Adrenal gland (tissue), 12 donors: ENCODE data around the gene PEA15. TPM values are rescaled to one million over a fixed set of nuclear protein-coding genes. Genes with fewer than 3 reads are reported as not detected.

ENCODE experiments used
- DNase-seq, 7 donors: peaks; one replicate each; pipeline ENCODE4 v3.0.0-alpha.2; 2019 to 2020
- H3K27ac ChIP-seq, 5 donors: fragments of 200-600 bp; sonication (generic) in 4 of 5; 1 replicate in 3 of 5; 2 replicates in 2 of 5; pipeline versions ENCODE4 v1.5.1 to v1.8.0; 2016 to 2020; ENCODE audit warnings: mild to moderate bottlenecking in 1 of 5
- H3K27me3 ChIP-seq: fragments of 200-600 bp; 2 replicates; pipeline ENCODE4 v1.8.0; 2021
- H3K36me3 ChIP-seq, 2 donors: fragments of 200-600 bp; replicated peaks in 1 of 2; 1 replicate in 1 of 2; 2 replicates in 1 of 2; pipeline versions ENCODE4 v1.5.1 to v1.8.0; 2018 to 2022
- H3K4me1 ChIP-seq, 2 donors: fragments of 200-600 bp; replicated peaks in 1 of 2; 1 replicate in 1 of 2; 2 replicates in 1 of 2; pipeline versions ENCODE4 v1.5.1 to v1.8.0; 2018 to 2021
- H3K4me3 ChIP-seq, 4 donors: fragments of 200-600 bp; sonication (generic) in 3 of 4; one replicate each; pipeline ENCODE4 v1.5.1; 2016 to 2018
- H3K9me3 ChIP-seq, 3 donors: fragments of 200-600 bp; sonication (generic) in 1 of 3; replicated peaks in 1 of 3; 1 replicate in 2 of 3; 2 replicates in 1 of 3; pipeline versions ENCODE4 v1.5.1 to v1.8.0; 2016 to 2021
- CTCF ChIP-seq, 6 experiments: fragments of 450-650 bp in 4 of 6; fragments of 200-600 bp in 2 of 6; sonication (generic) in 1 of 6; IDR thresholded peaks; 1 replicate in 5 of 6; 2 replicates in 1 of 6; pipeline versions ENCODE4 v1.5.1 to v1.8.0; 2016 to 2021; ENCODE audit warnings: antibody characterized with exemption in 6 of 6, mild to moderate bottlenecking in 2 of 6, moderate library complexity in 1 of 6
- POLR2A ChIP-seq, 2 donors: fragments of 450-650 bp; IDR thresholded peaks; one replicate each; pipeline ENCODE4 v1.6.1; 2017; ENCODE audit warnings: antibody characterized with exemption in 2 of 2, mild to moderate bottlenecking in 2 of 2, moderate library complexity in 1 of 2
- WGBS, 4 donors: extraction: QIAGEN DNeasy Blood & Tissue Kit in 2 of 4; methylation state at CpG; one replicate each; pipeline versions ENCODE4 v1.1.5 to v1.1.7; 2013 to 2017; 5-methylcytosine and 5-hydroxymethylcytosine counted together
- intact Hi-C, 2 donors: fragments of 100-400 bp; cut with DNase I; formaldehyde crosslinking; loops; one replicate each; pipeline versions ENCODE4 v1.14.1 to v1.15.0; 2022 to 2023
- polyA plus RNA-seq, 3 donors: library from polyadenylated mRNA; stranded (reverse); fragments of 200-250 nt in 2 of 3; fragments of 350-450 nt in 1 of 3; fragmentation: Illumina TruSeq in 1 of 3; extraction: RNeasy Lipid Tissue Mini Kit (QIAGEN cat#74804) in 1 of 3; gene quantifications; one replicate each; pipeline ENCODE4 v1.2.3, GENCODE V29; 2013 to 2014
- total RNA-seq, 9 donors: library from RNA; depleted of rRNA in 4 of 9; stranded (reverse); fragments of >200 nt in 4 of 9; fragments of 120-200 nt in 1 of 9; fragmentation: NEBNext Ultra II Directional in 1 of 9; extraction: Animal tissue kit (Norgen Biotek cat#: 25700) in 1 of 9; gene quantifications; one replicate each; pipeline versions ENCODE4 v1.1.0 to v1.2.4, GENCODE V29; 2013 to 2023
- donor health status: healthy with polysubstance abuse.
- donor health status: Bipolar disorder and iron deficiency.
- donor health status: DM: yes; HTN: yes; CAD: no.
- donor health status: DM: no; HTN: no; CAD: no.
- donor health status: DM: no; HTN: no; CAD: no.
- donor health status: DM: yes; HTN: yes; CAD: no.

PEA15 gene
- total and polyA plus RNA-seq, 12 donors: 40.6 to 445 (median 106) TPM

DNA sequence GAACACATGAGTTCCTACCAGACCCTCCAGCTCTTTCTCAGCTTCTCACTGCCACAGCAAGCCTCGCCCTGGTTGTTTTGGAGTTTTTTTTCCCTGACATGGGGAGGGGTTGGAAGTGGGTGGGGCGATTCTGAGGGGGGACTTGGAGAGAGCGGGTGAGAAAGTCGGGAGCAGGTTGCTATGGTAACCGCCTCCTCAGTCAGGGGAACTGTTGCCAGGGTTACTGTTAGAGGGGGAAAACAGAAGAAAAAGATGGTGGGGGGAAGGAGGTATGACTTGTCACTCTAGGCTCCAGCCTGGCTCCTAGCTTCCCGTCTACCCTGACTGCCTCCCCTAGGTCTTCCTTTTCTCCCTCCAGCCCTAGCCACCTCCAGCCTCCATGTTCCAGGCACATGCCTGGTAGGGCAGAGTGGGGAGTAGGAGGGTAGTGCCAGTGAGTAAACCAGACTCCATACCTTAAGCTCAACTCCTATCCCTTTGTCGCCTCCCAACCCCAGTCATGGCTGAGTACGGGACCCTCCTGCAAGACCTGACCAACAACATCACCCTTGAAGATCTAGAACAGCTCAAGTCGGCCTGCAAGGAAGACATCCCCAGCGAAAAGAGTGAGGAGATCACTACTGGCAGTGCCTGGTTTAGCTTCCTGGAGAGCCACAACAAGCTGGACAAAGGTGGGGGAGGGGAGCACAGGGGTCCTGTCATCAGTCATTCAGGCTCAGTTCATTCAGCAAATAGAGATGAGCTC is 6.0 kb downstream of the PEA15 start:
- TF ChIP-seq CTCF (IDR thresholded peaks at IDR 0.05): no peak
- TF ChIP-seq POLR2A (IDR thresholded peaks at IDR 0.05): no peak
- H3K4me3 ChIP-seq: no peak overlapping the region
- H3K27me3 ChIP-seq: no peaks in the 10 kb centered on the region
- peaks cover 0 to 53% of the 10 kb centered on the region in 2 donors for H3K36me3 ChIP-seq
- no peaks in the 10 kb centered on the region for H3K9me3 ChIP-seq
- peaks cover 15 to 47% of the 10 kb centered on the region in 2 donors for H3K4me1 ChIP-seq
- intact Hi-C loops: no loop called here
- WGBS, 4 donors: 75 to 82% (median 80%) methylated on average over 10 of the region's 10 CpGs
- peak overlapping the region in 2 of 5 donors; percentile 60 to 94 for H3K27ac ChIP-seq
- peak in 1 of 7 donors; percentile 61 for DNase-seq

GRCh38 chr1:160214481-160215140 is 9.4 kb downstream of the PEA15 start:
- 79 to 95% (median 86%) methylated on average over 3 of the region's 3 CpGs for WGBS, 4 donors
- Histone ChIP-seq H3K36me3 (peaks cover 0 to 83% of the 10 kb centered on the region in 2 donors), H3K4me3 (no peak overlapping the region), H3K9me3 (no peaks in the 10 kb centered on the region), H3K27ac (no peak overlapping the region), H3K27me3 (no peaks in the 10 kb centered on the region), H3K4me1 (peaks cover 11 to 24% of the 10 kb centered on the region in 2 donors)
- intact Hi-C loops: no loop called here
- DNase-seq: no peak
- TF ChIP-seq CTCF (IDR thresholded peaks at IDR 0.05) (no peak), POLR2A (IDR thresholded peaks at IDR 0.05) (no peak)

DNA sequence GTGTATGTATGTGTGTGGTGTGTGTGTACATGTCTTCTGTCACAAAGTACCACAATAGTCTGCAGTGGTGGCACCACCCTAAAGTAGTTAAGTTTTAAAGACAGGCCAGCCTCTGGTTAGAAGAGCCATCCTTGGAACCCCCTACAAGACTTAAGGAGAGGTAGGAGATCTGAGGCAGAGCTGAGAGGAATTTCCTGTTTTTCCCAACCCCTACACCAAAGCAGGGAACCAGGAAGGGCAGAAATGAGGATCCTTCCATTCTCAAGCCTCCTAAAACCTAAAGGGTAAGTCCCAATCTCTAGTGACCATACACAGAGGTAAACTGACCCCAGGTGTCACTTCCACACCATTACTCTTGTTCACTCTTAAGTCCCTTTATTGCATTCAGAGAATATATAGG is 11.1 kb downstream of the PEA15 start:
- Histone ChIP-seq H3K27ac (no peak overlapping the region), H3K4me3 (no peak overlapping the region), H3K9me3 (no peaks in the 10 kb centered on the region), H3K36me3 (peaks cover 0 to 95% of the 10 kb centered on the region in 2 donors), H3K27me3 (no peaks in the 10 kb centered on the region), H3K4me1 (peaks cover 0 to 13% of the 10 kb centered on the region in 2 donors)
- no peak for DNase-seq
- TF ChIP-seq POLR2A (IDR thresholded peaks at IDR 0.05) (no peak), CTCF (IDR thresholded peaks at IDR 0.05) (no peak)
- intact Hi-C loops: no loop called here

DNA sequence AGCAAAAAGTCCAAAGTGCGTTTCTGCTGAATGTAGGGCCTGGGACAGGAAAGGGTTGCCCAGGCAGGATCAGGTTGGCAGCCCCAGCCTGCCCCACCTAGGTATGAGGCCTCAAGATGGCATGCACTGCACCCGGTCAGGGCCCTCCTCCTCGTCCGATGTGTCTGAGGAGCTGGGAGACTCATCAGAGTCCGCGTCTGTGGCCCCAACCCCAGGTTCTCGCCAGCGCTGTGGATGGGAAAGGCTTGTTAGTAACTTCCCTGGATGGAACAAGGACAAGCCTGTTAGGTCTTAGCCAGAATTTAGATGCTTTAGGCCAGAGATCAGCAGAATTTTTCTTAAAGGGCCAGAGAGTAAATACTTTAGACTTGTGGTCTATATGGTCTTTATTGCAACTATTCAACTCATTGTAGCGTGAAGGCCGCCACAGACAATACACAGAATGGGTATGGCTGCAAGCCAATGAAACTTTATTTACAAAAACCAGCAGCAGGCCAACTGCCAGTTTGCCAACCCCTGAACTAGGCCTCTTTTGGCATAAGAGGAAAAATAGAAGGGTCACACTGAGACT is 12.4 kb downstream of the PEA15 start:
- TF ChIP-seq POLR2A (IDR thresholded peaks at IDR 0.05) (no peak), CTCF (IDR thresholded peaks at IDR 0.05) (no peak)
- H3K27me3 ChIP-seq: no peaks in the 10 kb centered on the region
- 55 to 78% (median 70%) methylated on average over 3 to 10 of the region's 10 CpGs for WGBS, 4 donors
- H3K27ac ChIP-seq: peak overlapping the region in 2 of 5 donors; percentile 18 to 23
- DNase-seq: no peak
- peaks cover 0 to 95% of the 10 kb centered on the region in 2 donors for H3K36me3 ChIP-seq
- peaks cover 0 to 13% of the 10 kb centered on the region in 2 donors for H3K4me1 ChIP-seq
- H3K4me3 ChIP-seq: no peak overlapping the region
- H3K9me3 ChIP-seq: no peaks in the 10 kb centered on the region
- intact Hi-C loops: loop anchor here in 1 of 2 donors (2.0 kb wide), 1 partner anchor 23 kb away; no protein-coding TSS in a partner anchor
